ENCODE measurements around the gene ATF4. TPM values are rescaled to one million over a fixed set of nuclear protein-coding genes. Genes with fewer than 3 reads are reported as not detected.

Gene ATF4
- total RNA-seq, 1 experiment from 2014 or later = 717 TPM

DNA sequence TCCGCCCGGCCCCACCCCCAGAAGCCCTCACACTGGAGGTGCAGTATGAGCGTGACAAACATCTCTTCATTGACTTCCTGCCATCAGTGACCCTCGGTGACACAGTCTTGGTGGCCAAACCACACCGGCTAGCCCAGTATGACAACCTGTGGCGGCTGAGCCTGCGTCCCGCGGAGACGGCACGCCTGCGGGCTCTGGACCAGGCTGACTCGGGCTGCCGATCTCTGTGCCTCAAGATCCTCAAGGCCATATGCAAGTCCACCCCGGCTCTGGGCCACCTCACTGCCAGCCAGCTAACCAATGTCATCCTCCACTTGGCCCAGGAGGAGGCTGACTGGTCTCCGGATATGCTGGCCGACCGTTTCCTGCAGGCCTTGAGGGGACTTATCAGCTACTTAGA lies 6.6 kb upstream of the ATF4 start:
- CTCF ChIA-PET = interaction anchor here (0.5 to 2.0 kb wide), 9 partner anchors 11 to 1585 kb away, joined by 3 to 16 read pairs (median 4); partner anchors contain the start of gene MIEF1
- H3K36me3 Mint-ChIP-seq (ENCODE audit: insufficient read depth, unreplicated experiment) = peaks cover 88% of the 10 kb centered on the region
- no peaks in the 10 kb centered on the region for H3K4me1 Mint-ChIP-seq (ENCODE audit: insufficient read depth, unreplicated experiment)
- H3K27me3 Mint-ChIP-seq (ENCODE audit: insufficient read depth, unreplicated experiment) = no peaks in the 10 kb centered on the region
- no peaks in the 10 kb centered on the region for H3K9me3 Mint-ChIP-seq (ENCODE audit: unreplicated experiment)
- POLR2A ChIA-PET = interaction anchor here (1.8 to 1.9 kb wide), 2 partner anchors 12 to 195 kb away, joined by 5 to 6 read pairs; partner anchors contain the start of genes MIEF1 and RPL3
- no peak for TF ChIP-seq CTCF (IDR thresholded peaks at IDR 0.05; ENCODE audit: unreplicated experiment)
- BruUV-seq (replicated peaks) = no TSS peak
- no peak overlapping the region for H3K27ac Mint-ChIP-seq (ENCODE audit: low read depth, unreplicated experiment)
- intact Hi-C loops (cut with micrococcal nuclease) = no loop called here
- DNase-seq (ENCODE audit: unreplicated experiment) = no peak
- H3K4me3 Mint-ChIP-seq (ENCODE audit: unreplicated experiment) = no peak overlapping the region

DNA sequence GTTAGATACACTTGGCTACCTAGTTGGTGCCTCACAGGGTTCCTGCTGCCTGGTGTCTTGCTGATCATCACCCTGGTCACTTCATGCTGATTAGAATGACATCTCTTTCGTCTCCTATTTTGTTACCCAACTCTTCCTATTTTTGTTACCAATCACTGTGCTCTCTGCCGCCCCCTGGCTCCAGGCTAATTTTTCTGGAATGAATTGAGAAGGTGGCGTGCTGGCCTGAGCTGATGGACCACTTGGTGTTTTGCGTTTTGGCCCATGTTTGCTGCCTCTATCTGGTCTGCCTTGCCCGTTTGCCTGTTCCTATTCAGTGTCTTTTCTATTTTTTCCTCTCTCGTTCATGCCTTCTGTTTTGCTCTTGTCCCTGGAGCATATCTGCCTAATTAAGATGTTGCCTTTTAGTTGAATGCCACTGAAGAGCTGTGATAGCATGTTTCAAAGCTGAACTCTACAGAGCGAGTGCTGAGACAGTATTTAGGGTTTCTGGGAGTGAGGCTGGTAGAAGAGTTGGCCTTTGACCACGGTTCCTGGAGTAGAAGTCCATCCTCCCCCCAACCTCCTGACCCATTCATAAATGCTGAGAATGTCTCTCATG lies 5.9 kb upstream of the ATF4 start:
- intact Hi-C loops (cut with micrococcal nuclease) = no loop called here
- CTCF ChIA-PET = interaction anchor here (0.5 to 2.0 kb wide), 11 partner anchors 9 to 1586 kb away, joined by 3 to 16 read pairs (median 4); partner anchors contain the start of gene MIEF1
- H3K27me3 Mint-ChIP-seq (ENCODE audit: insufficient read depth, unreplicated experiment) = no peaks in the 10 kb centered on the region
- peak; percentile 53 for TF ChIP-seq CTCF (IDR thresholded peaks at IDR 0.05; ENCODE audit: unreplicated experiment)
- no peaks in the 10 kb centered on the region for H3K9me3 Mint-ChIP-seq (ENCODE audit: unreplicated experiment)
- no peak overlapping the region for H3K4me3 Mint-ChIP-seq (ENCODE audit: unreplicated experiment)
- POLR2A ChIA-PET = interaction anchor here (1.8 to 1.9 kb wide), 2 partner anchors 13 to 196 kb away, joined by 5 to 6 read pairs; partner anchors contain the start of genes MIEF1 and RPL3
- peak; percentile 56 for DNase-seq (ENCODE audit: unreplicated experiment)
- H3K36me3 Mint-ChIP-seq (ENCODE audit: insufficient read depth, unreplicated experiment) = peaks cover 81% of the 10 kb centered on the region
- BruUV-seq (replicated peaks) = no TSS peak
- H3K27ac Mint-ChIP-seq (ENCODE audit: low read depth, unreplicated experiment) = no peak overlapping the region
- no peaks in the 10 kb centered on the region for H3K4me1 Mint-ChIP-seq (ENCODE audit: insufficient read depth, unreplicated experiment)

DNA sequence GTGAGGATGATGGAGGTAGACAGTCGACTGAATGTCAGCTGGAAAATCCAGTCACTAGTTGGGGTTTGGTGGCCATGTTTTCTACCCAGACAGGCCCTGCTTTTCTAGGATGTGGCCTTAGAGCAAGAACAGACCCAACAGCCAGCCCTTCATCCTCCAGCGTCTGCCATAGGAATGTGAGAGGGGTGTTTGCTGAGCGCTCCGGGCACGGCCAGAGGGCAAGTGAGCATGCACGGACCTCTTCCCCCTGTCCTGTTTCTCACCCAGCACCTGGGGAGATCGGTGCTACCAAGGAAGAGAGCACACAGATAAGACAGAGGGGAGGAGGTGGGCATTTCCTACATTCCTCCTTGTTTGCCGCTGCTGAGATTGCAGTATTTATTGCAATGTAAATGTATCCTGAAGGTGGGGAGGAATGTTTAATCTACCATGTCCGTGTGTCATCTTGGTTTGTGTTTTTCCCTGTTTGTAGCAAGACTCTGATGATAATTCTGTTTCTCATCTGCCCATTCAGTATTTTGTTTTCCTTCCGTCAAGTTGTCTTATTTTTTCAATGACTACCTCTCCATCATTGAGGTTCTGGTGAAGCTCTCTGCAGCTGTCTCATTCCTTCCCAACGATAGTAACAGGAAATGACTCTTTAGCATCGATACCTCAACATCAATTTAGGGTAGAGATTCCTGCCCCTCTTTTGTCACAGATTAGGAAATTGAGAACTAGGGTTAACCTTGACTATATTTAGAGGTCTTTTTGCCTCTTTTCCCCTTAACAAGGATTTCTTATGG lies 4.9 kb upstream of the ATF4 start:
- CTCF ChIA-PET = interaction anchor here (0.8 to 3.7 kb wide), 15 partner anchors 10 to 198 kb away, joined by 3 to 19 read pairs (median 4); partner anchors contain the start of gene MIEF1
- no peak for TF ChIP-seq CTCF (IDR thresholded peaks at IDR 0.05; ENCODE audit: unreplicated experiment)
- no peak for DNase-seq (ENCODE audit: unreplicated experiment)
- Mint-ChIP-seq H3K4me3 (ENCODE audit: unreplicated experiment) (no peak overlapping the region), H3K27ac (ENCODE audit: low read depth, unreplicated experiment) (no peak overlapping the region), H3K9me3 (ENCODE audit: unreplicated experiment) (no peaks in the 10 kb centered on the region), H3K36me3 (ENCODE audit: insufficient read depth, unreplicated experiment) (peaks cover 79% of the 10 kb centered on the region), H3K27me3 (ENCODE audit: insufficient read depth, unreplicated experiment) (no peaks in the 10 kb centered on the region), H3K4me1 (ENCODE audit: insufficient read depth, unreplicated experiment) (no peaks in the 10 kb centered on the region)
- POLR2A ChIA-PET = interaction anchor here (0.6 to 3.8 kb wide), 8 partner anchors 12 to 949 kb away, joined by 3 to 45 read pairs (median 4); partner anchors contain the start of genes MIEF1 and RPL3
- intact Hi-C loops (cut with micrococcal nuclease) = no loop called here
- BruUV-seq (replicated peaks) = no TSS peak

- intact Hi-C loops (cut with micrococcal nuclease) = no loop called here
- no peak for DNase-seq (ENCODE audit: unreplicated experiment)
- Mint-ChIP-seq H3K27ac (ENCODE audit: low read depth, unreplicated experiment) (no peak overlapping the region), H3K4me1 (ENCODE audit: insufficient read depth, unreplicated experiment) (peaks cover 9% of the 10 kb centered on the region), H3K4me3 (ENCODE audit: unreplicated experiment) (no peak overlapping the region), H3K27me3 (ENCODE audit: insufficient read depth, unreplicated experiment) (no peaks in the 10 kb centered on the region), H3K36me3 (ENCODE audit: insufficient read depth, unreplicated experiment) (peaks cover 79% of the 10 kb centered on the region), H3K9me3 (ENCODE audit: unreplicated experiment) (no peaks in the 10 kb centered on the region)
- CTCF ChIA-PET = interaction anchor here (0.8 to 3.7 kb wide), 3 partner anchors 13 to 507 kb away, joined by 3 to 19 read pairs (median 3); no protein-coding TSS in a partner anchor
- BruUV-seq (replicated peaks) = no TSS peak
- POLR2A ChIA-PET = interaction anchor here (0.6 to 3.8 kb wide), 9 partner anchors 12 to 1303 kb away, joined by 3 to 45 read pairs (median 3); partner anchors contain the start of gene MIEF1
- no peak for TF ChIP-seq CTCF (IDR thresholded peaks at IDR 0.05; ENCODE audit: unreplicated experiment)
These were observed 2.9 kb upstream of the ATF4 start for GRCh38 chr22:39517470-39517869.

Data from MCF 10A (cell line).